HCT116 (cell line): Measurements from ENCODE around the gene PAX8. TPM values are rescaled to one million over a fixed set of nuclear protein-coding genes. Genes with fewer than 3 reads are reported as not detected.

Experiments used
- ATAC-seq: fragments of 200-7000 bp; cut with Tn5 transposase; 2 replicates; pipeline ENCODE4 v1.9.1; 2020; ENCODE audit warnings: mild to moderate bottlenecking, moderate library complexity
- BruUV-seq: library from RNA; stranded (reverse); fragments of 400-500 nt; replicated peaks from 2 replicates; lab custom pipeline; 2021; lab: Mats Ljungman, UMichigan
- CTCF ChIA-PET: fragments of 300-600 bp; sonication (Branson Sonifier 250); formaldehyde crosslinking; loops from one replicate; lab custom pipeline; 2021; ENCODE audit warnings: antibody characterized with exemption; lab: Charles Lee
- POLR2A ChIA-PET: fragments of 300-600, 350-600 bp; sonication (Branson Sonifier 250); formaldehyde crosslinking; loops from one replicate; lab custom pipeline; 2021; ENCODE audit warnings: antibody characterized with exemption; lab: Charles Lee
- RAD21 ChIA-PET, 2 experiments: fragments of 300-600 bp; sonication (Branson Sonifier 250); formaldehyde crosslinking; loops; one replicate each; lab custom pipeline; 2023; ENCODE audit warnings: low total read pairs in 2 of 2; ENCODE audit not compliant: uncharacterized antibody in 2 of 2, unreplicated experiment in 2 of 2, low non-redundant PET in 1 of 2; lab: Charles Lee
- DNase-seq: peaks from one replicate; pipeline ENCODE4 v3.0.0-alpha.2; 2010; ENCODE audit warnings: low read depth, low spot score
- H2AFZ ChIP-seq: fragments of 200-600 bp; shearing (Covaris generic), sonication (generic); 2 replicates; pipeline ENCODE4 v1.6.1; 2017; ENCODE audit warnings: low read depth, mixed run types, mixed read lengths, antibody characterized with exemption, low read length; ENCODE audit not compliant: poor library complexity, severe bottlenecking
- H3K27ac ChIP-seq: 2 replicates; pipeline ENCODE4 v1.5.1; 2012; ENCODE audit warnings: low read depth, low read length
- H3K27me3 ChIP-seq: fragments of 200-600 bp; sonication (generic); 2 replicates; pipeline ENCODE4 v1.6.1; 2016; ENCODE audit warnings: mixed run types, low read length, mixed read lengths; ENCODE audit not compliant: insufficient read depth
- H3K36me3 ChIP-seq, 2 experiments: fragments of 200-500 bp in 1 of 2; fragments of 200-600 bp in 1 of 2; sonication (Bioruptor generic) in 1 of 2; sonication (generic) in 1 of 2; 2 replicates each; pipeline versions ENCODE4 v1.5.1 to v1.6.1; 2014 to 2016; ENCODE audit warnings: low read length in 2 of 2, inconsistent platforms in 1 of 2, mixed read lengths in 1 of 2, mixed run types in 1 of 2; ENCODE audit not compliant: insufficient read depth in 2 of 2, control insufficient read depth in 1 of 2
- H3K4me1 ChIP-seq, 2 experiments: fragments of 200-600 bp in 1 of 2; sonication (generic) in 1 of 2; 2 replicates each; pipeline versions ENCODE4 v1.5.1 to v1.6.1; 2012 to 2017; ENCODE audit warnings: low read length in 2 of 2, inconsistent platforms in 1 of 2, mild to moderate bottlenecking in 1 of 2, mixed read lengths in 1 of 2, mixed run types in 1 of 2, moderate library complexity in 1 of 2; ENCODE audit not compliant: insufficient read depth in 2 of 2, control insufficient read depth in 1 of 2
- H3K4me2 ChIP-seq: fragments of 200-600 bp; sonication (generic); 2 replicates; pipeline ENCODE4 v1.6.1; 2017; ENCODE audit warnings: mixed run types, low read length, mixed read lengths
- H3K4me3 ChIP-seq, 2 experiments: fragments of 200-600 bp in 1 of 2; sonication (generic) in 1 of 2; replicated peaks in 1 of 2; 2 replicates each; pipeline ENCODE4 v1.5.1; 2011 to 2016; ENCODE audit warnings: low read length in 2 of 2, control low read depth in 1 of 2, low read depth in 1 of 2, mild to moderate bottlenecking in 1 of 2, mixed read lengths in 1 of 2, mixed run types in 1 of 2
- H3K79me2 ChIP-seq: fragments of 200-600 bp; sonication (generic); 2 replicates; pipeline ENCODE4 v1.6.1; 2017; ENCODE audit warnings: mild to moderate bottlenecking, mixed run types, low read length, moderate library complexity, mixed read lengths; ENCODE audit not compliant: insufficient read depth
- H3K9ac ChIP-seq: fragments of 200-600 bp; sonication (generic); 2 replicates; pipeline ENCODE4 v1.6.1; 2016; ENCODE audit warnings: low read length, mixed read lengths
- H3K9me2 ChIP-seq: fragments of 200-600 bp; sonication (generic), shearing (Covaris generic); 2 replicates; pipeline ENCODE4 v1.6.1; 2017; ENCODE audit warnings: mixed run types, mild to moderate bottlenecking, moderate library complexity; ENCODE audit not compliant: insufficient read depth
- H3K9me3 ChIP-seq, 2 experiments: fragments of 200-500 bp in 1 of 2; fragments of 200-600 bp in 1 of 2; sonication (Bioruptor generic) in 1 of 2; sonication (generic) in 1 of 2; 2 replicates each; pipeline ENCODE4 v1.6.1; 2014 to 2017; ENCODE audit warnings: low read length in 2 of 2, mixed read lengths in 2 of 2, inconsistent platforms in 1 of 2, low read depth in 1 of 2, mild to moderate bottlenecking in 1 of 2, mixed run types in 1 of 2, moderate library complexity in 1 of 2; ENCODE audit not compliant: control insufficient read depth in 1 of 2, insufficient read depth in 1 of 2
- H4K20me1 ChIP-seq: fragments of 200-600 bp; sonication (generic), shearing (Covaris generic); 2 replicates; pipeline ENCODE4 v1.6.1; 2017; ENCODE audit warnings: mixed run types, mild to moderate bottlenecking, moderate library complexity; ENCODE audit not compliant: insufficient read depth
- CEBPB ChIP-seq: IDR thresholded peaks from 2 replicates; pipeline ENCODE4 v1.6.1; 2012; ENCODE audit warnings: low read depth
- EGR1 ChIP-seq: IDR thresholded peaks from 2 replicates; pipeline ENCODE4 v1.6.1; 2012; ENCODE audit warnings: low read depth
- ELF1 ChIP-seq: IDR thresholded peaks from 2 replicates; pipeline ENCODE4 v1.6.1; 2012; ENCODE audit warnings: low read depth, borderline replicate concordance
- EZH2 ChIP-seq: fragments of 200-600 bp; sonication (generic); IDR thresholded peaks from 2 replicates; pipeline ENCODE4 v1.6.1; 2017; ENCODE audit warnings: antibody characterized with exemption, mixed run types
- EZH2phosphoT487 ChIP-seq: fragments of 200-600 bp; IDR thresholded peaks from 2 replicates; pipeline ENCODE4 v1.6.1; 2018; ENCODE audit warnings: antibody characterized with exemption, borderline replicate concordance
- FOSL1 ChIP-seq: IDR thresholded peaks from 2 replicates; pipeline ENCODE4 v1.6.1; 2012; ENCODE audit warnings: low read depth
- POLR2AphosphoS5 ChIP-seq: IDR thresholded peaks from 2 replicates; pipeline ENCODE4 v1.6.1; 2011; ENCODE audit warnings: mild to moderate bottlenecking, low read depth, low read length, moderate library complexity
- SIN3A ChIP-seq: IDR thresholded peaks from 2 replicates; pipeline ENCODE4 v1.6.1; 2012; ENCODE audit warnings: low read depth
- SP1 ChIP-seq: IDR thresholded peaks from 2 replicates; pipeline ENCODE4 v1.6.1; 2012; ENCODE audit warnings: low read depth
- SRF ChIP-seq: IDR thresholded peaks from 2 replicates; pipeline ENCODE4 v1.6.1; 2012; ENCODE audit warnings: low read depth
- TCF7L2 ChIP-seq: IDR thresholded peaks from 2 replicates; pipeline ENCODE4 v1.7.0; 2011; ENCODE audit warnings: borderline replicate concordance, inconsistent platforms; ENCODE audit not compliant: insufficient read depth, insufficient read length; ENCODE audit errors: extremely low read depth
- YY1 ChIP-seq: IDR thresholded peaks from 2 replicates; pipeline ENCODE4 v1.6.1; 2011; ENCODE audit warnings: low read length, low read depth, moderate library complexity, mild to moderate bottlenecking; ENCODE audit not compliant: insufficient replicate concordance; ENCODE audit errors: extremely low read depth
- ZFX ChIP-seq: fragments of 450-650 bp; IDR thresholded peaks from 2 replicates; pipeline ENCODE4 v1.6.1; 2017
- ZNF274 ChIP-seq: fragments of 200-500 bp; sonication (Bioruptor generic); IDR thresholded peaks from 2 replicates; pipeline ENCODE4 v1.6.1; 2014; ENCODE audit warnings: mild to moderate bottlenecking, low read depth, low read length, inconsistent platforms
- intact Hi-C: fragments of 100-400 bp; cut with micrococcal nuclease; formaldehyde crosslinking; loops from 2 replicates; pipeline ENCODE4 v1.10.0; 2022
- total RNA-seq: library from RNA; stranded (reverse); gene quantifications from one replicate; pipeline ENCODE4 v1.2.1, GENCODE V29; 2021; ENCODE audit not compliant: unreplicated experiment
- TF ChIP-seq, protein P1 (sequence below): IDR thresholded peaks from 2 replicates; pipeline ENCODE4 v1.6.1; 2012
- TF ChIP-seq, protein P2 (sequence below): IDR thresholded peaks from 2 replicates; pipeline ENCODE4 v1.6.1; 2012; ENCODE audit warnings: low read depth
- TF ChIP-seq, protein P3 (sequence below), 3 experiments: fragments of 200-600 bp in 1 of 3; sonication (generic) in 1 of 3; IDR thresholded peaks in 2 of 3; conservative IDR thresholded peaks in 1 of 3; 2 replicates each; pipeline ENCODE4 v1.5.1; 2012 to 2017; ENCODE audit warnings: low read depth in 2 of 3, low read length in 2 of 3, antibody characterized with exemption in 1 of 3, borderline replicate concordance in 1 of 3, control low read depth in 1 of 3, mild to moderate bottlenecking in 1 of 3, mixed read lengths in 1 of 3, mixed run types in 1 of 3, moderate library complexity in 1 of 3; ENCODE audit not compliant: insufficient read depth in 1 of 3
- TF ChIP-seq, protein P4 (sequence below): IDR thresholded peaks from 2 replicates; pipeline ENCODE4 v1.6.1; 2011; ENCODE audit warnings: mild to moderate bottlenecking, low read length, moderate library complexity; ENCODE audit not compliant: insufficient replicate concordance; ENCODE audit errors: extremely low read depth

The PAX8 gene
- total RNA-seq, 1 experiment from 2014 or later: 4.4 TPM

DNA sequence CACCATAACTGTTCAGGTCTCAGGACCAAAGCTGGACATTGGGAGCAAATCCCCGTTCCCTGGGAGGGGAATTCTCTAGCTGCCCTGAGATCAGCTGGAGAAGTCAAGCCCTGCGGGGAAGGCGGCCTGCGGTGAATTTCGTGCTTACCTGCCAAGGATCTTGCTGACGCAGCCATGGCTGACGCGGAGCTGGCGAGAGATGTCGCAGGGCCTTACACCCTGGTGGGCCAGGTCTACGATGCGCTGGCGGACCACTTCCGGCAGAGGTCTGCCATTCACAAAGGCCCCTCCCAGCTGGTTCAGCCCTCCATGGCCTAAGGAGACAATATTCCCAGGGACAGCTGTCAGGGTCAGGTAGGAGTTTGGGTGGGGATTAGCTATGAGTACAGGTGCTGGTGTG lies 32.1 kb downstream of the PAX8 start:
- BruUV-seq: no TSS peak
- DNase-seq (no peak), ATAC-seq (no peak)
- Histone ChIP-seq H4K20me1 (no peaks in the 10 kb centered on the region), H3K79me2 (peaks cover 14% of the 10 kb centered on the region), H3K9me3 (no peaks in the 10 kb centered on the region), H3K4me1 (peaks cover 7 to 31% of the 10 kb centered on the region in 2 experiments), H2AFZ (no peak overlapping the region), H3K4me2 (no peak overlapping the region), H3K9me2 (no peaks in the 10 kb centered on the region), H3K36me3 (peaks cover 0 to 11% of the 10 kb centered on the region in 2 experiments; a peak in 1 of 4 replicates), H3K27me3 (no peaks in the 10 kb centered on the region), H3K4me3 (no peak overlapping the region), H3K27ac (no peak overlapping the region), H3K9ac (no peak overlapping the region)
- ChIA-PET RAD21 (no interaction called here), CTCF (interaction anchor here (1.0 to 2.6 kb wide), 4 partner anchors 11 to 124 kb away, joined by 3 to 17 read pairs (median 5); no protein-coding TSS in a partner anchor), POLR2A (no interaction called here)
- TF ChIP-seq, protein P1, sequence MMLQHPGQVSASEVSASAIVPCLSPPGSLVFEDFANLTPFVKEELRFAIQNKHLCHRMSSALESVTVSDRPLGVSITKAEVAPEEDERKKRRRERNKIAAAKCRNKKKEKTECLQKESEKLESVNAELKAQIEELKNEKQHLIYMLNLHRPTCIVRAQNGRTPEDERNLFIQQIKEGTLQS: no peak
- TF ChIP-seq SIN3A: no peak
- TF ChIP-seq EZH2phosphoT487: no peak
- no peak for TF ChIP-seq FOSL1
- TF ChIP-seq, protein P2, sequence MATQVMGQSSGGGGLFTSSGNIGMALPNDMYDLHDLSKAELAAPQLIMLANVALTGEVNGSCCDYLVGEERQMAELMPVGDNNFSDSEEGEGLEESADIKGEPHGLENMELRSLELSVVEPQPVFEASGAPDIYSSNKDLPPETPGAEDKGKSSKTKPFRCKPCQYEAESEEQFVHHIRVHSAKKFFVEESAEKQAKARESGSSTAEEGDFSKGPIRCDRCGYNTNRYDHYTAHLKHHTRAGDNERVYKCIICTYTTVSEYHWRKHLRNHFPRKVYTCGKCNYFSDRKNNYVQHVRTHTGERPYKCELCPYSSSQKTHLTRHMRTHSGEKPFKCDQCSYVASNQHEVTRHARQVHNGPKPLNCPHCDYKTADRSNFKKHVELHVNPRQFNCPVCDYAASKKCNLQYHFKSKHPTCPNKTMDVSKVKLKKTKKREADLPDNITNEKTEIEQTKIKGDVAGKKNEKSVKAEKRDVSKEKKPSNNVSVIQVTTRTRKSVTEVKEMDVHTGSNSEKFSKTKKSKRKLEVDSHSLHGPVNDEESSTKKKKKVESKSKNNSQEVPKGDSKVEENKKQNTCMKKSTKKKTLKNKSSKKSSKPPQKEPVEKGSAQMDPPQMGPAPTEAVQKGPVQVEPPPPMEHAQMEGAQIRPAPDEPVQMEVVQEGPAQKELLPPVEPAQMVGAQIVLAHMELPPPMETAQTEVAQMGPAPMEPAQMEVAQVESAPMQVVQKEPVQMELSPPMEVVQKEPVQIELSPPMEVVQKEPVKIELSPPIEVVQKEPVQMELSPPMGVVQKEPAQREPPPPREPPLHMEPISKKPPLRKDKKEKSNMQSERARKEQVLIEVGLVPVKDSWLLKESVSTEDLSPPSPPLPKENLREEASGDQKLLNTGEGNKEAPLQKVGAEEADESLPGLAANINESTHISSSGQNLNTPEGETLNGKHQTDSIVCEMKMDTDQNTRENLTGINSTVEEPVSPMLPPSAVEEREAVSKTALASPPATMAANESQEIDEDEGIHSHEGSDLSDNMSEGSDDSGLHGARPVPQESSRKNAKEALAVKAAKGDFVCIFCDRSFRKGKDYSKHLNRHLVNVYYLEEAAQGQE: no peak
- no peak for TF ChIP-seq CEBPB
- no peak for TF ChIP-seq ZNF274
- no peak for TF ChIP-seq TCF7L2
- no peak for TF ChIP-seq EZH2
- no peak for TF ChIP-seq POLR2AphosphoS5
- TF ChIP-seq ZFX: no peak
- TF ChIP-seq, protein P3, sequence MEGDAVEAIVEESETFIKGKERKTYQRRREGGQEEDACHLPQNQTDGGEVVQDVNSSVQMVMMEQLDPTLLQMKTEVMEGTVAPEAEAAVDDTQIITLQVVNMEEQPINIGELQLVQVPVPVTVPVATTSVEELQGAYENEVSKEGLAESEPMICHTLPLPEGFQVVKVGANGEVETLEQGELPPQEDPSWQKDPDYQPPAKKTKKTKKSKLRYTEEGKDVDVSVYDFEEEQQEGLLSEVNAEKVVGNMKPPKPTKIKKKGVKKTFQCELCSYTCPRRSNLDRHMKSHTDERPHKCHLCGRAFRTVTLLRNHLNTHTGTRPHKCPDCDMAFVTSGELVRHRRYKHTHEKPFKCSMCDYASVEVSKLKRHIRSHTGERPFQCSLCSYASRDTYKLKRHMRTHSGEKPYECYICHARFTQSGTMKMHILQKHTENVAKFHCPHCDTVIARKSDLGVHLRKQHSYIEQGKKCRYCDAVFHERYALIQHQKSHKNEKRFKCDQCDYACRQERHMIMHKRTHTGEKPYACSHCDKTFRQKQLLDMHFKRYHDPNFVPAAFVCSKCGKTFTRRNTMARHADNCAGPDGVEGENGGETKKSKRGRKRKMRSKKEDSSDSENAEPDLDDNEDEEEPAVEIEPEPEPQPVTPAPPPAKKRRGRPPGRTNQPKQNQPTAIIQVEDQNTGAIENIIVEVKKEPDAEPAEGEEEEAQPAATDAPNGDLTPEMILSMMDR (IDR thresholded peaks at IDR 0.05 in 2 of 3, conservative IDR thresholded peaks at IDR 0.05 in 1 of 3; ENCODE audit: borderline replicate concordance in 1 of 3, insufficient read depth in 1 of 3, low read depth in 2 of 3, low read length in 2 of 3): no peak
- TF ChIP-seq ELF1: no peak
- no peak for TF ChIP-seq SRF
- TF ChIP-seq, protein P4, sequence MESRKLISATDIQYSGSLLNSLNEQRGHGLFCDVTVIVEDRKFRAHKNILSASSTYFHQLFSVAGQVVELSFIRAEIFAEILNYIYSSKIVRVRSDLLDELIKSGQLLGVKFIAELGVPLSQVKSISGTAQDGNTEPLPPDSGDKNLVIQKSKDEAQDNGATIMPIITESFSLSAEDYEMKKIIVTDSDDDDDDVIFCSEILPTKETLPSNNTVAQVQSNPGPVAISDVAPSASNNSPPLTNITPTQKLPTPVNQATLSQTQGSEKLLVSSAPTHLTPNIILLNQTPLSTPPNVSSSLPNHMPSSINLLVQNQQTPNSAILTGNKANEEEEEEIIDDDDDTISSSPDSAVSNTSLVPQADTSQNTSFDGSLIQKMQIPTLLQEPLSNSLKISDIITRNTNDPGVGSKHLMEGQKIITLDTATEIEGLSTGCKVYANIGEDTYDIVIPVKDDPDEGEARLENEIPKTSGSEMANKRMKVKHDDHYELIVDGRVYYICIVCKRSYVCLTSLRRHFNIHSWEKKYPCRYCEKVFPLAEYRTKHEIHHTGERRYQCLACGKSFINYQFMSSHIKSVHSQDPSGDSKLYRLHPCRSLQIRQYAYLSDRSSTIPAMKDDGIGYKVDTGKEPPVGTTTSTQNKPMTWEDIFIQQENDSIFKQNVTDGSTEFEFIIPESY: no peak
- no peak for TF ChIP-seq EGR1
- TF ChIP-seq SP1: no peak
- TF ChIP-seq YY1: no peak
- intact Hi-C loops: no loop called here
